Epithelial cell of esophagus (primary cell): Measurements from ENCODE around the gene OR2A42.
A peak's percentile ranks its signal among the peaks of the same experiment; 100 is the strongest.
"Not testable (repeated sequence)": the region's sequence is repeated elsewhere in the genome, so short reads cannot be mapped to it uniquely, and the experiment has no call there.

Experiments
- DNase-seq: peaks from one replicate; pipeline ENCODE4 v3.0.0; 2010; ENCODE audit warnings: low read depth
- H3K4me3 ChIP-seq: 2 replicates; pipeline ENCODE4 v1.5.1; 2011; ENCODE audit warnings: mild to moderate bottlenecking, low read length, control low read depth

Gene OR2A42

GRCh38 chr7:144238530-144239082 is 799 bp downstream of the OR2A42 start:
- peak; percentile 0 for DNase-seq
- H3K4me3 ChIP-seq: not testable (repeated sequence)

GRCh38 chr7:144233039-144233438 is 6.4 kb downstream of the OR2A42 start:
- DNase-seq, H3K4me3 ChIP-seq: not testable (repeated sequence)

DNA sequence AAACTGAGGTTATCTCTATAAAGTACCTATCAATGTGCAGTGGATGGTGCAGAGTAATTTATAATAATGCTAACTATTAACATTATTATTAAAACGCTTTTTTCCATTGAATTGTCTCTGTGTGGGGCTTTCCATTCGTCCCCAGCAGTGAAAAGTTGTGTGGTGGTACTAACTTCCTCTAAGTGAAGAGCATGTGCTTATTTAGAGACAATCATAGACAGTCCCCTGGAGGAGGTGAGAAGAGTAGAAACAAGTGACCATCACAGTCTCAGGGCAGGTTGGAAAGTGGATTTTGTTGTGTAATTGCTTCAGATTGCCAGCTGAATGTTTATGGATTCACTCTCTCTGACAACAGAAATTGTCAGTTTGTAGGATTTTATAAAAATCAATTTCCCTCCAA is 8.4 kb downstream of the OR2A42 start:
- H3K4me3 ChIP-seq, DNase-seq: not testable (repeated sequence)

- not testable (repeated sequence) for H3K4me3 ChIP-seq, DNase-seq
These were observed 10.6 kb downstream of the OR2A42 start for GRCh38 chr7:144228810-144229209.

- not testable (repeated sequence) for DNase-seq, H3K4me3 ChIP-seq
These were observed 12.5 kb downstream of the OR2A42 start for GRCh38 chr7:144226866-144227265.

DNA sequence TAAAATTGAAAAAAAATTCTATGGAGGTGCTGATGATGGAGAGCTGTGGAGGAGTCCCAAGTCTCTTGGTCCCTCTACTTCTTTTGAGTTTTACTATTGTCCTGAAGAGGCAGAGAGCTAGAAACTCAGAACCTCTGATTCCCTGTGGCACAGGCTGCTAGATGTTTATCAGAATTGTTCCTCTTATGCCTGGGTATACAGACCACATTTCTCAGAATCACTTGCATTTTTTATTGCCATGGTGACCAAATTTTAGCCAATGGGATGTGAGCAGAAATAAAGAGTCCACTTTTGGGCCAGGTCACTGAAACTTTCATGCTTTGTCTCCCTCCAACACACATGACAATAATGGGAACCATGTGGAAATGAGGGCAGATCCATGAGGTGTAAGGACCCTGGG is 15.7 kb downstream of the OR2A42 start:
- H3K4me3 ChIP-seq: not testable (repeated sequence)

DNA sequence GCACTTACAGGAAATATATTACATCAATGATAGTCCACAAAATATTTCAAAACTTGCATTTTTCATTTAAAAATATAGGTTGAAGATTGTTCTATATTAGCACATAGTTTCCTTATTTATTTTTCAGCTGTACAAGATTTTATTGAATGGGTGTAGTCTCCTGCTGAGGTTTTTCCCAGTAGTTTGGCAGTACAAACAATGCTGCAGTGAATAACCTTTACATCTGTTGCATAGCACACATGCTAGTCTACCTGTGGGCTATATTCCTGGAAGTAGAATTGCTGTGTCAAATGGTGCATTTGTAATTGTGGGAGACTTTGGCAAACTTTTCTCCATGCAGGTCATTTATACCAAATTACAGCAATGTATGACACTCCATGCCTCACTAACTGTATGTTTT is 18.9 kb downstream of the OR2A42 start:
- not testable (repeated sequence) for DNase-seq, H3K4me3 ChIP-seq

More for the DNA sequence above, 15.7 kb downstream of the OR2A42 start:
- DNase-seq: not testable (repeated sequence)

DNA sequence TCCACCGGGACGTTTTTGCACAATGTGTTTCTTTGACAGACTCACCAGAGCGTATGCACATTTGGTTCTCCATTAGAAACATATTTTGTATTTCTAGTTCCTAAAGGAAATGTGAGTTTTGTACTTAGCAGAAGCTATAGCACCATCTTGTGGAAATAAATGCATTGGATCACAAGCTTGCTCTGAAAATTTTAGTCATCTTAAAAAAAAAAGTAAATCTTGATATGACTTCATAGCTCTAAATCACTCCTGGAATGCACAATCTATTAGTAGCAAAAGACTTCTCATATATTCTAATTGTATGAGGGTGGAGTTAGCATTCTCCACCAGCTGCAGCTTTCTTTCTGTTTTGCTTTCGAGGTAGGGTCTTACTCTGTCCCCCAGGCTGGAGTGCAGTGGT is 20.3 kb downstream of the OR2A42 start:
- H3K4me3 ChIP-seq: not testable (repeated sequence)

DNA sequence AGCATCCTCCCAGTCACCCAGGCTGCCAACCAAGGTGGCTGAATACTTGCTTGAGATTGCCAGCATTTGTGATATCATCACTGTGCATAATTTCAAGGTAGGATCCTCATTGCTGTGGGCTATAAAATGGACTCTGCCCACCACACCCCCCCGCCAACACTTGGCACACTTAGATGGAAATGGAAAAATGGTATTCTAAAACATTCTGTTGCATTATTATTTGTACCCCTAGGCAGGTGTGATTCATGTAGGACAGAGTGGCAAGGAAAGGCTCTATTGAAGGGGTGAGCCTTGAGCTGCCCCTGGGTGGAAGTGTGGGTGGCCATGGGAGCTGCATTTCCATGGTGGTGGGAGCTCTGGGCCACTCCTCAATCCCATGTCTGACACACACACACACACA is 20.8 kb downstream of the OR2A42 start:
- DNase-seq: not testable (repeated sequence)

More for the DNA sequence above, 20.3 kb downstream of the OR2A42 start:
- DNase-seq: not testable (repeated sequence)

GRCh38 chr7:144217200-144217599 is 22.2 kb downstream of the OR2A42 start:
- not testable (repeated sequence) for H3K4me3 ChIP-seq, DNase-seq

More for the DNA sequence above, 20.8 kb downstream of the OR2A42 start:
- H3K4me3 ChIP-seq: not testable (repeated sequence)

DNA sequence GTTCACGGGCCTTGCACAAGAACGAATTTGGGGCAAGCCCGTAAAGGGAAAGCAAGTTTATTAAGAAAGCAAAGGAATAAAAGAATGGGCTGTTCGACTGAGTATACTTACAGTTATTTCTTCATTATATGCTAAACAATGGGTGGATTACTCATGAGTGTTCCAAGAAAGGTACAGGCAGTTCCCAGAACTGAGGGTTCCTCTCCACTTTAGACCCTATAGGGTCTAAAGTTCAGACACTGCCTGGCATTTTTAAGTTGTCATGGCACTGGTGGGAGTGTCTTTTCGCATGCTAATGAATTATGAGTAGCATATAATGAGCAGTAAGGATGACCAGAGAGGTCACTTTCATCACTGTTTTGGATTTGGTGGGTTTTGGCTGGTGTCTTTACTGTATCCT is 34.1 kb downstream of the OR2A42 start:
- H3K4me3 ChIP-seq, DNase-seq: not testable (repeated sequence)

- DNase-seq, H3K4me3 ChIP-seq: not testable (repeated sequence)
These were observed 36.3 kb downstream of the OR2A42 start for GRCh38 chr7:144203086-144203485.

DNA sequence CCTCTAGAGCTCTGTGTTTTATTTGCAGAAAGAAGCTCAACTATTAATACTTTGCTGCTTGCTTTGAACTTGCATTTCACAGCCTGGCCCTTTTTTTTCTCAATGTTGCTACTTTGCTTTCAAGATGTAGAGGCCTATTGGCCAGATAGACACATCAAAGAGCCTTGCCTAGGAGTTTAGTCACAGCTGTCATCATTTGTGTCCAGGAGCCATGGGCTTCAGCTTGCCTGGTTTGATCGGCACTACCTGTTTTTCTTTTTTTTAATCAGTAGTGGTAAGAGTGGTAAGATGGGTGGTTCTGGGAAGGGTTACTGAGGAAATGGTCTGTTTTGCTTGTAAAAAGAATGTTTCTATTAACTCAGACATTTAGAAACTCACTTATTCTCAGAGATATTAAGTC is 37.4 kb downstream of the OR2A42 start:
- not testable (repeated sequence) for H3K4me3 ChIP-seq, DNase-seq

- not testable (repeated sequence) for H3K4me3 ChIP-seq, DNase-seq
These were observed 40.5 kb downstream of the OR2A42 start for GRCh38 chr7:144198934-144199333.

DNA sequence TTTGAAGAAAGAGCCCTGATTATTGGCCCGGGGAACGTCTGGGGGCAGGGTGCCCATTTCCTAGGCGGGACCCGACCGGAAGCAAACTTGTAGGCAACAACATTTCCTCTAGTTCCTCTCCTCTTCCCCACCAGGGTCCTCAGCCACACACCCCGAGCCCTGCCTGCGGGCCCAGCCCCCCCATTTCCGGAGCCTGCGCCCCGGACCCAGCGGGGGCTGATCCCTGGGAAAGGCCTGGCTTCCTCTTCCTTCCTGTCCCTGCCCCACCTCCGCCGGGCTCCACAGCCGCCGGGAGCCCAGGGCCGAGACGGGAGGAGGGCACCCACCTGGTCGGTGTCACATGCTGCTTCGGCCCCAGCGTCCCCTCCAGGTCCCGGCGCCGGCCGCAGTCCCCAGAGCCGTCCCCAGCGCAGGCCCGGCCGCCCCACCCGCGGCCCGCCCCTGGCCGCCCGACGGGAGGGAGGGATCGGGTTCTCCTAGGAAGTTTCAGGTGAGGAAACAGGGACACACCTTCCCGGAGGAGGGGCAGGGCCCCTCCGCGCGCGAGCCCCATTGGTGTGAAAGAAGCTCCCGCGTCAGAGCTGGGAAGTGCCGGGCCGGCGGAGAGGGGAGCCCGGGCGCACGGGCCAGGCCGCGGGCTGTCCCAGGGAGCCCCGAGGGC is 44.1 kb downstream of the OR2A42 start, which contains the start of gene ARHGEF35:
TSS of gene ARHGEF35 (minus strand) at position 622 of the 661 bp plus-strand sequence. CDS start 7,450 bp downstream, outside the sequence.
- not testable (repeated sequence) for DNase-seq, H3K4me3 ChIP-seq

DNA sequence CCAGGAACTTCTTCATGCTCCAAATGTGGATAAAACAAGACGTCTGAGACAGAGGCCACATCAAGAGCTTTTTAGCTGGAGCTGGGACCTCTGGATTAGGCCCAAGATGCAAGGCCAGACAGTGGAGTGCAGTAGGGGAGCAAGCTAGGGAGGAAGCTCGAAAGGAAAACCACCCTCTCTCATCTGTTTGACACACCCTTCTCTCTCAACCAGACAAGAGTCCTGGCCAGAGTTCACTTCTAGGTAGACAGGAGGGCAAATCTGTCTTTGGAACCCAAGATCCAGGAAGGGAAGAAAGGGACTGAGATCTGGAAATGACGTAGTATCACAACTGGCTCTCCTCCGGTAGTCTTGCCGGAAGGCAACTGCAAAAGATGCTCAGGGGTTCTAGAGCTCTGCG is 45.0 kb downstream of the OR2A42 start:
- DNase-seq, H3K4me3 ChIP-seq: not testable (repeated sequence)

DNA sequence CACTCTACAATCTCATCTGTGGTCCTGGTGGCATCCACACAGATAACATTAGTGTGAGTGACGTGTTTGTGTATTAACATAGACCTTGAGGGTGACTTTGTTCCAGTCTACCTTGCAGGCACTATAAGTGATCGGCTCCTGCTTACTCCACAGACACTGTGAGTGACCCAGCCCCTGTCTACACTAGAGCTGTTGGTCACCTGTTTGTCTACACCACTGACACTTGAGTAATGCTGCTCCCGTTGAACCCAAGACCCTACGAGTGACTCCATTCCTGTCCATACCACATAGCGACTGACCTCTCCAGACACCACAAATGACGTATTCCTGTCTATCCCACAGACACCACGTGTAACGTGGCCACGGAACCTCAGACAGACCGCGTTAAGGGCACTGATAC is 45.6 kb downstream of the OR2A42 start:
- H3K4me3 ChIP-seq, DNase-seq: not testable (repeated sequence)

DNA sequence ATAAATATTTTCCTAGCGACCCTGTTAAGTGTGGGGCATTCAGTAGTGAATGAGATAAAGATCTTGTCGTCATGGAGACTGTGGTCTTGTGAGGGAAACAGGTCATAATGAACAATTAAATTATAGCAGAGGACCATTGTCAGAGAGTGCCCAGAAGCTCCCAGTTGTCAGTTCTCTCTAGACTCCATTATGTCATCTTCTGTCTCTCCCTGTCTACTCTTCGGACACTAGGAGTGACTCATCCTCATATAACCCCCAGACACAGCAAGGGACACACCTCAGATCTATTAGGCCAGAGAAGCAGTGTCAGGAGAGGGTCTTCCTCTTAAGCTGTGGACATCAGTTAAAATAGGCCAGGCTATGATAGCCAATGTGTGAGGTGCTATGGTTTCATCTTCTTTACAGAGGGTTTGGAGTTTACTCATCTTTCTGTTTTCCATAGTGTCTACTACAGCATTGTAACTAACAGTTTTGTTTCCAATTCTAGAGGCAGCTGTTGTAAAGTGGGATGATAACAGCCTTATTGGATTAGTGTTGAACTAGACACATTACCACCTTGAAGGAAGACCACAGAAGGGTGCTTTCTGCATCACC is 50.7 kb downstream of the OR2A42 start:
- not testable (repeated sequence) for DNase-seq, H3K4me3 ChIP-seq

DNA sequence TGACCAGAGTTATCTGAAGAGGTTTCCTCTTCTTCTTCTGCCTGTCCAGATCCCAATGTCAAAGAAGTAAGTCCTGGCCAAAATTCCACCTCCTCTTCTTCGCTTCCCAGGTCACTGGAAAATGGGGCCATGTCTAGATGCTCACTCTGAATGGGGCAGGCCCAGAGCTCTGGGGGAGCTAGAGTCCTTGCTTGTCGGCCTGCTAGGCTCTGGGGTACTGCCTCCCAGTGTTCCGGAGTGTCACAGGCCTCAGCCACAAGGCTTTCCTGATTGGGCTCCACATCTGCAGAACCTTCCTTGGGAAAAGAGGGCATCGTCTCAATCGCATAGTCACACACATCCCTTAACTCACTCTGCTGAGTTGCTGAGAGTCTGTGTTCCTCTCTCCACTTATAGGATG is 51.6 kb downstream of the OR2A42 start:
- H3K4me3 ChIP-seq, DNase-seq: not testable (repeated sequence)

GRCh38 chr7:144183166-144183565 is 56.2 kb downstream of the OR2A42 start, which contains the start of gene CTAGE4:
Gene CTAGE4 (plus strand): TSS chr7:144183466. CDS start chr7:144183504, 38 bp downstream.
- H3K4me3 ChIP-seq, DNase-seq: not testable (repeated sequence)

- not testable (repeated sequence) for H3K4me3 ChIP-seq
These were observed 60.3 kb downstream of the OR2A42 start for GRCh38 chr7:144179165-144179479.

More at GRCh38 chr7:144179165-144179479, 60.3 kb downstream of the OR2A42 start:
- DNase-seq: not testable (repeated sequence)
